ENCODE measurements around the gene ASZ1.
"Not testable (repeated sequence)": the region's sequence is repeated elsewhere in the genome, so short reads cannot be mapped to it uniquely, and the experiment has no call there.

The ASZ1 gene

GRCh38 chr7:117427258-117427701 is at the start of gene ASZ1:
Gene ASZ1 (minus strand): TSS chr7:117427493. CDS start chr7:117427460, 33 bp downstream.
- DNase-seq (ENCODE audit: low read depth) = no peak
- no peak within 1 kb of the TSS for H3K4me3 ChIP-seq (ENCODE audit: control insufficient read depth, low read depth, low read length)
- TF ChIP-seq CTCF (conservative IDR thresholded peaks at IDR 0.05; ENCODE audit: control insufficient read depth, insufficient read depth, low read depth, low read length) = no peak

- no peak for DNase-seq (ENCODE audit: low read depth)
- no peak overlapping the region for H3K4me3 ChIP-seq (ENCODE audit: control insufficient read depth, low read depth, low read length)
- TF ChIP-seq CTCF (conservative IDR thresholded peaks at IDR 0.05; ENCODE audit: control insufficient read depth, insufficient read depth, low read depth, low read length) = no peak
Observed at GRCh38 chr7:117476557-117477215, 49.4 kb upstream of the ASZ1 start.

GRCh38 chr7:117472335-117472734 is 45.0 kb upstream of the ASZ1 start:
- TF ChIP-seq CTCF (conservative IDR thresholded peaks at IDR 0.05; ENCODE audit: control insufficient read depth, insufficient read depth, low read depth, low read length) = no peak
- no peak for DNase-seq (ENCODE audit: low read depth)

GRCh38 chr7:117470777-117471176 is 43.5 kb upstream of the ASZ1 start:
- no peak overlapping the region for H3K4me3 ChIP-seq (ENCODE audit: control insufficient read depth, low read depth, low read length)
- DNase-seq (ENCODE audit: low read depth) = no peak
- no peak for TF ChIP-seq CTCF (conservative IDR thresholded peaks at IDR 0.05; ENCODE audit: control insufficient read depth, insufficient read depth, low read depth, low read length)

More at GRCh38 chr7:117472335-117472734, 45.0 kb upstream of the ASZ1 start:
- H3K4me3 ChIP-seq (ENCODE audit: control insufficient read depth, low read depth, low read length) = no peak overlapping the region

GRCh38 chr7:117468174-117468573 is 40.9 kb upstream of the ASZ1 start:
- TF ChIP-seq CTCF (conservative IDR thresholded peaks at IDR 0.05; ENCODE audit: control insufficient read depth, insufficient read depth, low read depth, low read length) = no peak
- DNase-seq (ENCODE audit: low read depth) = no peak
- no peak overlapping the region for H3K4me3 ChIP-seq (ENCODE audit: control insufficient read depth, low read depth, low read length)

- not testable (repeated sequence) for H3K4me3 ChIP-seq (ENCODE audit: control insufficient read depth, low read depth, low read length); DNase-seq (ENCODE audit: low read depth)
Observed at GRCh38 chr7:117460815-117461214, 33.5 kb upstream of the ASZ1 start.

- no peak for TF ChIP-seq CTCF (conservative IDR thresholded peaks at IDR 0.05; ENCODE audit: control insufficient read depth, insufficient read depth, low read depth, low read length)
- DNase-seq (ENCODE audit: low read depth) = no peak
- no peak overlapping the region for H3K4me3 ChIP-seq (ENCODE audit: control insufficient read depth, low read depth, low read length)
Observed at GRCh38 chr7:117459735-117460134, 32.4 kb upstream of the ASZ1 start.

Measured in fibroblast of mammary gland (primary cell).